HEK293T (cell line): Measurements from ENCODE around the gene BET1L.

Source experiments
- ARNT ChIP-seq: fragments of 450-650 bp; IDR thresholded peaks from 2 replicates; pipeline ENCODE4 v1.6.1; 2017; ENCODE audit warnings: mild to moderate bottlenecking
- BHLHE40 ChIP-seq: fragments of 450-650 bp; IDR thresholded peaks from 2 replicates; pipeline ENCODE4 v1.6.1; 2016; ENCODE audit warnings: mild to moderate bottlenecking, moderate library complexity, borderline replicate concordance
- CTBP1 ChIP-seq: fragments of 450-650 bp; IDR thresholded peaks from 2 replicates; pipeline ENCODE4 v1.6.1; 2016; ENCODE audit warnings: borderline replicate concordance
- ELF4 ChIP-seq: fragments of 450-650 bp; IDR thresholded peaks from 2 replicates; pipeline ENCODE4 v1.6.1; 2017; ENCODE audit warnings: antibody characterized with exemption
- FOXA1 ChIP-seq: fragments of 450-650 bp; IDR thresholded peaks from 2 replicates; pipeline ENCODE4 v1.6.1; 2016; ENCODE audit warnings: mild to moderate bottlenecking
- FOXK2 ChIP-seq: fragments of 450-650 bp; IDR thresholded peaks from 2 replicates; pipeline ENCODE4 v1.6.1; 2016; ENCODE audit warnings: mild to moderate bottlenecking
- FOXM1 ChIP-seq: fragments of 450-650 bp; IDR thresholded peaks from 2 replicates; pipeline ENCODE4 v1.6.1; 2017; ENCODE audit warnings: mild to moderate bottlenecking, borderline replicate concordance
- NFRKB ChIP-seq: fragments of 450-650 bp; IDR thresholded peaks from 2 replicates; pipeline ENCODE4 v1.6.1; 2016; ENCODE audit warnings: mild to moderate bottlenecking, moderate library complexity
- PKNOX1 ChIP-seq: fragments of 450-650 bp; IDR thresholded peaks from 2 replicates; pipeline ENCODE4 v1.6.1; 2016
- SP1 ChIP-seq: fragments of 450-650 bp; IDR thresholded peaks from 2 replicates; pipeline ENCODE4 v1.6.1; 2017
- SUZ12 ChIP-seq: fragments of 450-650 bp; IDR thresholded peaks from 2 replicates; pipeline ENCODE4 v1.6.1; 2016; ENCODE audit warnings: mild to moderate bottlenecking
- TARDBP ChIP-seq: fragments of 450-650 bp; IDR thresholded peaks from 2 replicates; pipeline ENCODE4 v1.6.1; 2016

GRCh38 chr11:215581-216037 lies 8.4 kb upstream of the BET1L start:
- TF ChIP-seq FOXA1 = no peak
- no peak for TF ChIP-seq SP1
- TF ChIP-seq BHLHE40 = no peak
- TF ChIP-seq PKNOX1 = no peak
- TF ChIP-seq SUZ12 = no peak
- TF ChIP-seq FOXK2 = no peak
- no peak for TF ChIP-seq NFRKB
- no peak for TF ChIP-seq CTBP1
- no peak for TF ChIP-seq TARDBP
- no peak for TF ChIP-seq ARNT
- TF ChIP-seq FOXM1 = no peak
- TF ChIP-seq ELF4 = no peak
